Brain microvascular endothelial cell (primary cell): ENCODE data around the gene PCDHGA1.

Experiments used
- DNase-seq: peaks from one replicate; pipeline ENCODE4 v3.0.0-alpha.2; 2020
- H3K27ac ChIP-seq: fragments of 250-450 bp; sonication (Bioruptor Pico); 2 replicates; pipeline ENCODE4 v1.5.1; 2020; ENCODE audit warnings: mild to moderate bottlenecking, moderate library complexity
- H3K27me3 ChIP-seq: fragments of 250-450 bp; sonication (Bioruptor Pico); replicated peaks from 2 replicates; pipeline ENCODE4 v1.5.1; 2020; ENCODE audit warnings: mild to moderate bottlenecking
- H3K36me3 ChIP-seq: fragments of 250-450 bp; sonication (Bioruptor Pico); replicated peaks from 2 replicates; pipeline ENCODE4 v1.5.1; 2020; ENCODE audit warnings: mild to moderate bottlenecking
- H3K4me3 ChIP-seq: 2 replicates; pipeline ENCODE4 v1.5.1; 2011; ENCODE audit warnings: low read depth, mild to moderate bottlenecking, control low read depth, low read length, moderate library complexity
- in situ Hi-C: cut with HindIII; loops from 2 replicates; pipeline ENCODE4 v1.10.0; 2017; ENCODE audit warnings: low sequenced_read_pairs, low pct_ligation_motif_present
- TF ChIP-seq, protein P1 (sequence below): IDR thresholded peaks from 2 replicates; pipeline ENCODE4 v1.5.1; 2011; ENCODE audit warnings: low read depth, mild to moderate bottlenecking, moderate library complexity, low read length, control low read depth, inconsistent platforms; ENCODE audit errors: missing control alignments

PCDHGA1 gene

DNA sequence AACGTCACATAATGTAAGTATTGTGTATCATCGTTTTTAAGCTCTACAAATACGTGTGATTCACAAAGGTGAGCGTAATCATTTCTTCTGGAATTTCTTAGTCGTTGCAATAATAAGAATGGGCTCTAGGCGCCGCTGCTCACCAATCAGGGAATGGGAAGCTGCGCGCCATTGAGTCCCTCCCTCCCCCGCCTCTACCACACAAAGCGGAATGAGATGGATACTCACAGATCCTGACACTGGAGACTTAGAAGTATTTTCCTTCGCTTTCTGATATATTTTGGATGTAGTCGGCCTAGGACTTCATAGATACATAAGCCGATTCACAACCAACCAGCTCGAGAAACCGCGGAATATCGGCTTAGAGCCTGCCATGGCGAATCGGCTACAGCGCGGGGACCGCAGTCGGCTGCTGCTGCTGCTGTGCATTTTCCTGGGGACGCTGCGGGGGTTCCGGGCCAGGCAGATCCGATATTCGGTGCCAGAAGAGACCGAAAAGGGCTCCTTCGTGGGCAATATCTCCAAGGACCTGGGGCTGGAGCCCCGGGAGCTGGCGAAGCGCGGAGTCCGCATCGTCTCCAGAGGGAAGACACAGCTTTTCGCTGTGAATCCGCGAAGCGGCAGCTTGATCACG is 90.7 kb downstream of the PCDHGA1 start, which contains the start of gene PCDHGA11:
Gene PCDHGA11, plus strand, starts transcription at position 197 of the 634 bp plus-strand sequence. Its CDS starts 177 bp downstream, at position 374.
- Histone ChIP-seq H3K27me3 (no peaks in the 10 kb centered on the region), H3K36me3 (no peaks in the 10 kb centered on the region), H3K4me3 (peak within 1 kb of the TSS; percentile 62), H3K27ac (no peak within 1 kb of the TSS)
- TF ChIP-seq, protein P1, sequence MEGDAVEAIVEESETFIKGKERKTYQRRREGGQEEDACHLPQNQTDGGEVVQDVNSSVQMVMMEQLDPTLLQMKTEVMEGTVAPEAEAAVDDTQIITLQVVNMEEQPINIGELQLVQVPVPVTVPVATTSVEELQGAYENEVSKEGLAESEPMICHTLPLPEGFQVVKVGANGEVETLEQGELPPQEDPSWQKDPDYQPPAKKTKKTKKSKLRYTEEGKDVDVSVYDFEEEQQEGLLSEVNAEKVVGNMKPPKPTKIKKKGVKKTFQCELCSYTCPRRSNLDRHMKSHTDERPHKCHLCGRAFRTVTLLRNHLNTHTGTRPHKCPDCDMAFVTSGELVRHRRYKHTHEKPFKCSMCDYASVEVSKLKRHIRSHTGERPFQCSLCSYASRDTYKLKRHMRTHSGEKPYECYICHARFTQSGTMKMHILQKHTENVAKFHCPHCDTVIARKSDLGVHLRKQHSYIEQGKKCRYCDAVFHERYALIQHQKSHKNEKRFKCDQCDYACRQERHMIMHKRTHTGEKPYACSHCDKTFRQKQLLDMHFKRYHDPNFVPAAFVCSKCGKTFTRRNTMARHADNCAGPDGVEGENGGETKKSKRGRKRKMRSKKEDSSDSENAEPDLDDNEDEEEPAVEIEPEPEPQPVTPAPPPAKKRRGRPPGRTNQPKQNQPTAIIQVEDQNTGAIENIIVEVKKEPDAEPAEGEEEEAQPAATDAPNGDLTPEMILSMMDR: peak; percentile 74
- in situ Hi-C loops: loop anchor here (25.0 kb wide), 1 partner anchor 91 kb away; no protein-coding TSS in a partner anchor
- DNase-seq: peak; percentile 60

DNA sequence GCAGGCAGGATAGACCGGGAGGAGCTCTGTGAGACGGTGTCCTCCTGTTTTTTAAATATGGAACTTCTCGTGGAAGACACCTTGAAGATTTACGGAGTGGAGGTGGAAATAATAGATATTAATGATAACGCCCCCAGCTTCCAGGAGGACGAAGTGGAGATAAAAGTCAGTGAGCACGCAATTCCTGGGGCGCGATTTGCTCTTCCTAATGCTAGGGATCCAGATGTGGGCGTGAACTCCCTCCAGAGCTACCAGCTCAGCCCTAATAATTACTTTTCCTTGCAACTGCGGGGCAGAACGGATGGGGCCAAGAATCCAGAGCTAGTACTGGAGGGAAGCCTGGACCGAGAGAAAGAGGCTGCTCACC is 91.2 kb downstream of the PCDHGA1 start:
- Histone ChIP-seq H3K27ac (no peak overlapping the region), H3K27me3 (no peaks in the 10 kb centered on the region), H3K36me3 (no peaks in the 10 kb centered on the region), H3K4me3 (peak overlapping the region; percentile 62)
- in situ Hi-C loops: loop anchor here (25.0 kb wide), 1 partner anchor 91 kb away; no protein-coding TSS in a partner anchor
- no peak for DNase-seq
- TF ChIP-seq, protein P1: no peak

DNA sequence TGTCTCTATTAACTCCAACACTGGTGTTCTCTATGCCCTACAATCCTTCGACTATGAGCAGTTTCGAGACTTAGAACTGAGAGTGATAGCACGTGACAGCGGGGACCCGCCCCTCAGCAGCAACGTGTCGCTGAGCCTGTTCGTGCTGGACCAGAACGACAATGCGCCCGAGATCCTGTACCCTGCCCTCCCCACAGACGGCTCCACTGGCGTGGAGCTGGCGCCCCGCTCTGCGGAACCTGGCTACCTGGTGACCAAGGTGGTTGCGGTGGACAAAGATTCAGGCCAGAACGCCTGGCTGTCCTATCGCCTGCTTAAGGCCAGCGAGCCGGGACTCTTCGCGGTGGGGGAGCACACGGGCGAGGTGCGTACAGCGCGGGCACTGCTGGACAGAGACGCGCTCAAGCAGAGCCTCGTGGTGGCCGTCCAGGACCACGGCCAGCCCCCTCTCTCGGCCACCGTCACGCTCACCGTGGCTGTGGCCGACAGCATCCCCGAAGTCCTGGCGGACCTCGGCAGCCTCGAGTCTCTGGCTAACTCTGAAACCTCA is 92.5 kb downstream of the PCDHGA1 start:
- H3K27me3 ChIP-seq: no peaks in the 10 kb centered on the region
- TF ChIP-seq, protein P1: no peak
- no peaks in the 10 kb centered on the region for H3K36me3 ChIP-seq
- in situ Hi-C loops: loop anchor here (25.0 kb wide), 1 partner anchor 89 kb away; no protein-coding TSS in a partner anchor
- no peak overlapping the region for H3K4me3 ChIP-seq
- no peak overlapping the region for H3K27ac ChIP-seq
- no peak for DNase-seq

DNA sequence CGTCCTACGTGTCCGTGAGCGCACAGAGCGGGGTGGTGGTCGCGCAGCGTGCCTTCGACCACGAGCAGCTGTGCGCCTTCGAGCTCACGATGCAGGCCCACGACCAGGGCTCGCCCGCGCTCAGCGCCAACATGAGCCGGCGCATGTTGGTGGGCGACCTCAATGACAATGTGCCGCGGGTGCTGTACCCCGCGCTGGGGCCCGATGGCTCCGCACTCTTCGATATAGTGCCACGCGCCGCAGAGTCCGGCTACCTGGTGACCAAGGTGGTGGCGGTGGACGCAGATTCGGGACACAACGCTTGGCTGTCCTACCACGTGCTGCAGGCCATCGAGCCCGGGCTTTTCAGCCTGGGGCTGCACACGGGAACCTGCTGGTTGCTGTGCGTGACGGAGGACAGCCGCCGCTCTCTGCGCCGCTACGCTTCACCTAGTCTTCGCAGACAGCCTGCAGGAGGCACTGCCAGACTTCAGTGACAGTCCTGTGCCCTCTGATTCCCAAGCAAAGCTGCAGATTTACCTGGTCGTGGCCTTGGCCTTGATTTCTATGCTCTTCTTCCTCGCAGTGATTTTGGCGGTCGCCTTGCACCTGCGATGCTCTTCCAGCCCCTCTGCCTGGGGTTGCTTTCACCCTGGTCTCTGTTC is 97.6 kb downstream of the PCDHGA1 start:
- Histone ChIP-seq H3K36me3 (no peaks in the 10 kb centered on the region), H3K4me3 (no peak overlapping the region), H3K27ac (no peak overlapping the region), H3K27me3 (no peaks in the 10 kb centered on the region)
- in situ Hi-C loops: no loop called here
- TF ChIP-seq, protein P1: no peak
- DNase-seq: no peak

DNA sequence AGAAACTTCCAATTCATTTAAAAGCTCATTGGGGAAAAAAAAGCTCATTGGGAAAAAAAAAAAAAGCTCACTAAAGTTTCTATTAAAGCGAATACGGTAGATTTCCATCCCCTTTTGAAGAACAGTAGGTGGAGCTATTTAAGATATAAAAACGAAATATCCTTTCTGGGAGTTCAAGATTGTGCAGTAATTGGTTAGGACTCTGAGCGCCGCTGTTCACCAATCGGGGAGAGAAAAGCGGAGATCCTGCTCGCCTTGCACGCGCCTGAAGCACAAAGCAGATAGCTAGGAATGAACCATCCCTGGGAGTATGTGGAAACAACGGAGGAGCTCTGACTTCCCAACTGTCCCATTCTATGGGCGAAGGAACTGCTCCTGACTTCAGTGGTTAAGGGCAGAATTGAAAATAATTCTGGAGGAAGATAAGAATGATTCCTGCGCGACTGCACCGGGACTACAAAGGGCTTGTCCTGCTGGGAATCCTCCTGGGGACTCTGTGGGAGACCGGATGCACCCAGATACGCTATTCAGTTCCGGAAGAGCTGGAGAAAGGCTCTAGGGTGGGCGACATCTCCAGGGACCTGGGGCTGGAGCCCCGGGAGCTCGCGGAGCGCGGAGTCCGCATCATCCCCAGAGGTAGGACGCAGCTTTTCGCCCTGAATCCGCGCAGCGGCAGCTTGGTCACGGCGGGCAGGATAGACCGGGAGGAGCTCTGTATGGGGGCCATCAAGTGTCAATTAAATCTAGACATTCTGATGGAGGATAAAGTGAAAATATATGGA is 100.2 kb downstream of the PCDHGA1 start, which contains the start of gene PCDHGA12:
Gene PCDHGA12, plus strand, starts transcription at position 176 of the 782 bp plus-strand sequence. Its CDS starts 253 bp downstream, at position 429.
- in situ Hi-C loops: no loop called here
- Histone ChIP-seq H3K36me3 (no peaks in the 10 kb centered on the region), H3K27ac (peak within 1 kb of the TSS; percentile 15), H3K4me3 (peak within 1 kb of the TSS; percentile 55), H3K27me3 (no peaks in the 10 kb centered on the region)
- TF ChIP-seq, protein P1: peak; percentile 76
- peak; percentile 87 for DNase-seq
